HG03558 (cell line): Measurements from ENCODE around the gene SAP30BP.

Experiments
- ATAC-seq: cut with Tn5 transposase; IDR thresholded peaks from one replicate; pipeline ENCODE4 v1.9.1; 2021; ENCODE audit warnings: moderate number of reproducible peaks; ENCODE audit not compliant: unreplicated experiment; ENCODE audit errors: extremely low read depth

SAP30BP gene

DNA sequence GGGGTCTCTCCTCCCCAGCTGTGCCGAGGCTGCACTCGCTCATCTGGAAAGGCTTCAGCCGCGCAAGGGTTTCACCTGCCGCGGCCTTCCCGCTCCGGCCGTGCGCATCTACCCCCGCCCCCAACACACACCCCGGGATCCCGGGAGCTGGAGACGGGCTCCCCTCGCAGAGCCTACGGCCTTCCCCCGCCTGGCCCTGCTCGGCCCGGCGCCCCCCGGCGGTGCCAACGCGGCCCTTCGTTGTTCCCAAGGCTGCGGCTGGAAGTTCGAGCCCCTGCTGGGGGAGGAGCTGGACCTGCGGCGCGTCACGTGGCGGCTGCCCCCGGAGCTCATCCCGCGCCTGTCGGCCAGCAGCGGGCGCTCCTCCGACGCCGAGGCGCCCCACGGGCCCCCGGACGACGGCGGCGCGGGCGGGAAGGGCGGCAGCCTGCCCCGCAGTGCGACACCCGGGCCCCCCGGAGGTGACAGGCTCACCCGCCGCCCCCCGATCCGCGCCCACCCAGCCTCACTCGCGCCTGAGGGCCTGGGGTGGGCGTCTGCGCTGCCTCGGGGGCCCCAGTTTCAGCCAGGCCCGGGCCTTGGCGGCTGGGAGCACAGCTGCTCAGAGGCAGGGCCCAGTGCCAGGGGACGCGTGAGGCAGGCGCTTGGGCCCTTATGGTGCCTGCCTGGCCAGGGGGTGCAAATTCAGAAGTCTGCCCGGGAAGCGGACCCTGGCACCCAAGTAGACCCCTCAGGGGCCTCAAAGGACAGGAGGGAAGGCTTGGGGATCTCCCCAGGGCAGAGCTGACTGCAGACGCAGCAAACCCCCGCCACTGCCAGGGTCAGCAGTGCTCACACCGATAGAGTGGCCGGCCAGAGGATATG lies 86.6 kb downstream of the SAP30BP start:
- ATAC-seq, result no peak

DNA sequence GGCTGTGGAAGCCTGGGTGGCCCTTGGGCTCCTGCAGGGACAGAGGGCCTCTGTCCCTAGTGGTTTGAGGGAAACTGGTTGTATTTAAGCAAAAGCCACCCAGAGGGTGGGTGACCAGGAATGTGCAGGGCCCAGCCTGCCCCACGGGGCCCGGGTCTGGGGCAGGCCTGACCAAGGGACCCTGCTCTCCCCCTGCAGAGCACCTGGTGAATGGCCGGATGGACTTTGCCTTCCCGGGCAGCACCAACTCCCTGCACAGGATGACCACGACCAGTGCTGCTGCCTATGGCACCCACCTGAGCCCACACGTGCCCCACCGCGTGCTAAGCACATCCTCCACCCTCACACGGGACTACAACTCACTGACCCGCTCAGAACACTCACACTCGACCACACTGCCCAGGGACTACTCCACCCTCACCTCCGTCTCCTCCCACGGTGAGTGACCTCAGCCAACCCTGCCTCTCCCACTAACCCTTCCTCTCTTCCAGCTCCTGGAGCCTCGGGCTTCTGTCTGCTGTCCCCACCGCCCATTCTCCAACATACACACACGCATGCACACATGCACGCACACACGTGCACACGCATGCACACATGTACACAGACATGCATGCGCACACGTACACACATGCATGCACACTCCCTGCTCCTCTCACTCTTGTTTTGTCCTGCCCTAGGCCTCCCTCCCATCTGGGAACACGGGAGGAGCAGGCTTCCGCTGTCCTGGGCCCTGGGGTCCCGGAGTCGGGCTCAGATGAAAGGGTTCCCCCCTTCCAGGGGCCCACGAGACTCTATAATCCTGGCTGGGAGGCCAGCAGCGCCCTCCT lies 87.5 kb downstream of the SAP30BP start:
- no peak for ATAC-seq

DNA sequence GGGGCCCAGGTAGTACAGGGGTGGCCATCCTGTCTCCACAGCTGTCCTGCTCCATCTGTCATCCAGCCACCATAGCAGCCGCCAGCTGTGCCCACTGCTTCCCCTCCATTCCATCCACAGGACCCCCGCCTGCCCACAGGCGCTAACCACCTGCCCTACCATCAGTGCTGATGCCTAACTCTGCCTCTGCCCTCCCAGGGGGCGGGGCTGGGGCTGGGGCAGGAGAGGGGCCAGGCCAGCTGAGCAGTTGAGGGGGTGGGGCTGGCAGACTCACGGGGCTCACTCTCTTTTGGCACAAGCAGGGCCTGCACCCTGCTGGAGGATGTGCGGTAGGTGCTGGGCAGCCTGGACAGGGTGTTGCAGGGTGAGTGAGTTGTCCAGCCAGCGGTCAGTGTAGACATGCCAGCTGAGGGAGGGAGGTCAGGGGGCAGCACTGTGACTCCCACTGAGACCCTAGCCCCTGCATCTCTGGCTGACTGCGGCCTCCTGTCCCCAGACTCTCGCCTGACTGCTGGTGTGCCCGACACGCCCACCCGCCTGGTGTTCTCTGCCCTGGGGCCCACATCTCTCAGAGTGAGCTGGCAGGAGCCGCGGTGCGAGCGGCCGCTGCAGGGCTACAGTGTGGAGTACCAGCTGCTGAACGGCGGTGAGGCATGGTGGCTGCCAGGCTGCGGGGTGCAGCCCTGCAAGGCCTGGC lies 88.2 kb downstream of the SAP30BP start:
- ATAC-seq, result no peak

DNA sequence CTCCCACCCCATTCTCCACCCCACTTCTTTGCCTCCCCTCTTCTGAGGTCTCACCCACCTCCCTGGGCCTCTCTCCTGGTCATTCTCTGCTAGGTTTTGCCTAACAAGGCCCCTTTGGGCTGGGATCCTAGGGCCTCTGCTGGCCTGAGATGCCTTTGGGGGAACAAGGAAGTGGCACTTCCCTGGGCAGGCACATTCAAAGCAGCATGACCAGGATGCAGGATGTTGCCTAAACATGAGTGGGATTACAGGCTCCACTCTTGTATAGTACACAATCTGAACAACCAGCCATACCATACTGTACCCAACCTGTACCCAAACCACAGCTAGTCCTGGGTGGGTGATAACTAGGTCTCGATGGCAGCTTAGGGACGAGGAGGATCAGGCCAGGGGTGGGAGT lies 88.9 kb downstream of the SAP30BP start:
- ATAC-seq, result no peak

- no peak for ATAC-seq
Observed at GRCh38 chr17:75756451-75757085, 89.4 kb downstream of the SAP30BP start.

DNA sequence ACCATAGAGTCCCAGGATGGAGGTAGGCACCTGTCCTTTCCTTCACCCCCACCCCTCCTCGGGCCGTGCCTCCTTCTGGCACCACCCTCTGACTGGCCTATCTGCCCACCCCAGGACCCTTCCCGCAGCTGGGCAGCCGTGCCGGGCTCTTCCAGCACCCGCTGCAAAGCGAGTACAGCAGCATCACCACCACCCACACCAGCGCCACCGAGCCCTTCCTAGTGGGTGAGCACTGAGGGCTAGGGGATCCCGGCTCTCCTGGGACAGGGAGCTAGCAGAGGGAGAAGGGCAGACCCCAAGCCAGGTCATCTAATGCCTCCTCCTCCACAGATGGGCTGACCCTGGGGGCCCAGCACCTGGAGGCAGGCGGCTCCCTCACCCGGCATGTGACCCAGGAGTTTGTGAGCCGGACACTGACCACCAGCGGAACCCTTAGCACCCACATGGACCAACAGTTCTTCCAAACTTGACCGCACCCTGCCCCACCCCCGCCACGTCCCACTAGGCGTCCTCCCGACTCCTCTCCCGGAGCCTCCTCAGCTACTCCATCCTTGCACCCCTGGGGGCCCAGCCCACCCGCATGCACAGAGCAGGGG lies 90.0 kb downstream of the SAP30BP start:
- no peak for ATAC-seq
